HG03439 (cell line): ENCODE results near the gene GGA1.
A peak's percentile ranks its signal among the peaks of the same experiment; 100 is the strongest.
"Not testable (repeated sequence)": the region's sequence is repeated elsewhere in the genome, so short reads cannot be mapped to it uniquely, and the experiment has no call there.

Source experiments
- ATAC-seq: cut with Tn5 transposase; IDR thresholded peaks from one replicate; pipeline ENCODE4 v1.9.1; 2021; ENCODE audit warnings: mild to moderate bottlenecking, moderate library complexity; ENCODE audit not compliant: unreplicated experiment

GGA1 gene

DNA sequence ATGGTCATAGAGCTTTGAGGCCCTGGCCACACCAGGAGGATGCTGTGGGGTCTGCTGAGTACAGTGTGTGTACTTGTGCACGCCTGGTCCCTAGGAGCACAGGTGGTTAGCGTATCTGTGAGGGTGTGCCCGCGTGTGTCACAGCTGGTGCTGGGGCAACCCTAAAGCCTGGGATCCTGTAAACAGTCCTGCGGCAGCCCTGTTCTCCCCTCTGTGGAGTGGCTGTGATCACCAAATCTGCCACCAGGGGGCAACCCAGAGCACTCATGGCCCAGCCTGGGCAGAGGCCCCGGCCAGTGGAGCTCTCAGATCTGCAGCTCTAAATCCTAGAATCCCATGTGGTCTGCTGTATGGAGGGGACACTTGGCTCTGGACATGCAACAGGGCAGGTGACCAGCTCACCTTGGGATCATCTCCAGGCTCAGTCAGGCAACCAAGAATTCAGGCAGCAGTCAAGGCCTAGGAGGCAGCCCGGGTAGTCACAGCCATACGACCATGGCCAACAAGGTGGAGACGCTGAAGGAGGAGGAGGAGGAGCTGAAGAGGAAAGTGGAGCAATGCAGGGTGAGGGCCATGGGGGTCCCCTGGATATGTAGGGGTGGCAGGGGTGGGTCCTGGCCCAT lies 34.7 kb downstream of the GGA1 start:
- ATAC-seq: peak; percentile 52

DNA sequence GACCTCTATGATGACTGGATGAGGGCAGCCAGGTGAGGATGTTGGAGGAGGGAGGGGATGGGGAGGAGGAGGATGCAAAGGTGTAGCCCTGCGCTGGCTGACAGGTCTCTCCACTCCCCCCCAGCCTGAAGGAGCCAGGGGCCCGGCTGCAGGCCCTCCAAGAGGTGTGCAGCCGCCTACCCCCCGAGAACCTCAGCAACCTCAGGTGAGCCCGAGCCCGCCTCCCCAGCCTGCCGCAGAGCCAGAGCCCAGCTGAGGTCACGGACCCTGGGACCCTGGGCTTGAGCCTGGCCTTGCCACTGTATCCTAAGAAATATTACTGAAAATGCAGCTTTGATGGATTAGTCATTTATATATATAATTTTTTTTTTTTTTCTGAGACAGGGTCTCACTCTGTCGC lies 38.7 kb downstream of the GGA1 start:
- no peak for ATAC-seq

DNA sequence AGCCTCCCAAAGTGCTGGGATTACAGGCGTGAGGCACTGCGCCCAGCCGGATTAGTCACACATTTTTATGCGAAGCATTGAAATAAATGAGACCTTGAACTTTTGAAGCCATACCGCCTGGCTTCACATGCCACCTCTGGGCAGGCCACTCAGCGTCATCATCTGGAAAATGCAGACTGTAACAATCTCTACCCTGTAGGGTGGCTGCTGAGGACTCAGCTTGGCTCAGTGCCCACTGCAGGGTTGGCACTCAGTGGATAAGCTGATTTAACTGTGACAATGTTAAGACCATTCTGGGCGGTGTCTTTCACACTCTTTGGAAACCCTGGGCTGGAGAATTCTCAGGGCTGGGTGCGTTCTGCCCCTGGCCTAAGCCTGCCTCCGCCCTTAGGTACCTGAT lies 39.3 kb downstream of the GGA1 start:
- no peak for ATAC-seq

DNA sequence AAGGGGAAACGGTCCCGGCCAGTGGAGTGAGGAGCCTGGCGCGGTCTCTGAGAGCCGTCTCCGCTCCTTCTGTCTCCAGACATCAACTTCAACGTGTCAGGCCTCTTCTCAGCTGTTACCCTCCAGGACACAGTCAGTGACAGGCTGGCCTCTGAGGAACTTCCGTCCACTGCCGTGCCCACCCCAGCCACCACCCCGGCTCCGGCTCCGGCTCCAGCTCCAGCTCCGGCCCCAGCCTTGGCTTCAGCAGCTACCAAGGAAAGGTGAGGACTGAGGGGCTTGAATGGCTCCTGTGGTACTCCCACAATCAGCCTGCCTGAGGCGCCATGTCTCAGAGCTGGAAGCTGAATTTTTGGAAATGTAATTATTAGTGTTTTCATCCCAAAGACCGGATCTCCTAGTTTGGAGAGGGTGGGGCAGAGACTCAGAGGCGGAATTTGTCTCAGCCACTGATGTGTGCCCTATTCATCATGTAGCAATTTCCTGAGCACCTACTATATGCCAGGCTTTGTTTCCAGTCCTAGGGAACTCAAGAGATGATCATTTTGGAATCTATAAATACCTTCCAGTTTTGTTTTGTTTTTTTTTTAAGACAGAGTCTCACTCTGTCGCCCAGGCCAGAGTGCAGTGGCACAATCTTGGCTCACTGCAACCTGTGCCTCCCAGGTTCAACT lies 42.0 kb downstream of the GGA1 start:
- ATAC-seq: no peak

DNA sequence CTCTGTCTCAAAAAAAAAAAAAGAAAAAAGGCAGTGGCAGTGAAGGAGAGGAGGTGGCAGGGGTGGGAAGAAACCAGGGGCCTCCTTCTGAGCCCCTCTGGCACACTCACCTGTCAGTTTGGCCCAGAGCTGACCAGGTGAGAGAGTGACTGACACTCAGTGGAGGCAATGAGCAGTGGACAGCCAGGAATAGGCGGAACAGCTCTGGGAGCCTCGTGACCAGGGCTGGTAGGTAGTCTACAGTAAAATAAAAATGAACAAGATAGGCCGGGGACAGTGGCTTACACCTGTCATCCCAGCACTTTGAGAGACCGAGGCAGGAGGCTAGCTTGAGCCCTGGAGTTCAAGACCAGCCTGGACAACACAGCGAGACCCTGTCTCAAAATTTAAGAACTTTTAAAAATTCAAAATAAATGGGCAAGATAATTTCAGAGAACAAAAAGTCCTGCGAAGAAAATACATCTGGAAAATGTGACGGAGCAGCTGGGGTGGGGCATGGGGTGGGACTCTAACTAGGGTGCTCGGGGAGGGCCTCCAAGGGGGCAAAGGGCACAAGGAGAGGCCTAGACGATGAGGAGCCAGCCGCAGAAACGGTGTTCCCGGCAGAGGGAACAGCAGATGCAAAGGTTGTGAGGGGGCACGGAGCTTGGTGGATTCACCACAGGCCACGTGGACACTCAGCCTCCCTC lies 46.1 kb downstream of the GGA1 start:
- no peak for ATAC-seq

DNA sequence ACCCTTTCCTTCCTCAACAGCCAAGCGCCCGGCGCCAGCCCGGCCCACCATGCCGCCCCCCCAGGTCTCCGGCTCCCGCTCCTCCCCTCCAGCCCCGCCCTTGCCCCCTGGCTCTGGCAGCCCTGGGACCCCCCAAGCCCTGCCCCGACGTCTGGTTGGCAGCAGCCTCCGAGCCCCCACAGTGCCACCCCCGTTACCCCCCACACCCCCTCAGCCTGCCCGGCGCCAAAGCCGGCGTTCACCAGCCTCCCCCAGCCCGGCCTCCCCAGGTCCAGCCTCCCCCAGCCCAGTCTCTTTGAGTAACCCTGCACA lies 46.6 kb downstream of the GGA1 start:
- ATAC-seq: no peak

DNA sequence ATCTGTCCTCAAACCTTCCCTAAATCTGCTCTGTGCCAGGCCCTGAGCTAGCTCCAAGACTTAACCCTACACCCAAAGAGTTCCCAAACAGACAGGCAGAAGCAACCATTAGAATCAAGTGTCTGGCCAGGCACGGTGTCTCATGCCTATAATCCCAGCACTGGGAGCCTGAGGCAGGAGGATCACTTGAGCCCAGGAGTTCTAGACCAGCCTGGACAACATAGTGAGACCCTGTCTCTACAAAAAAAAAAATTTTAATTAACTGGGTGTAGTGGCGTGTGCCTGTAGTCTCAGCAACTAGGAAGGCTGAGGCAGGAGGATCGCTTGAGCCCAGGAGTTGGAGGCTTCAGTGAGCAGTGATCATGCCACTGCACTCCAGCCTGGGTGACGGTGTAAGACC lies 47.9 kb downstream of the GGA1 start:
- ATAC-seq: not testable (repeated sequence)

DNA sequence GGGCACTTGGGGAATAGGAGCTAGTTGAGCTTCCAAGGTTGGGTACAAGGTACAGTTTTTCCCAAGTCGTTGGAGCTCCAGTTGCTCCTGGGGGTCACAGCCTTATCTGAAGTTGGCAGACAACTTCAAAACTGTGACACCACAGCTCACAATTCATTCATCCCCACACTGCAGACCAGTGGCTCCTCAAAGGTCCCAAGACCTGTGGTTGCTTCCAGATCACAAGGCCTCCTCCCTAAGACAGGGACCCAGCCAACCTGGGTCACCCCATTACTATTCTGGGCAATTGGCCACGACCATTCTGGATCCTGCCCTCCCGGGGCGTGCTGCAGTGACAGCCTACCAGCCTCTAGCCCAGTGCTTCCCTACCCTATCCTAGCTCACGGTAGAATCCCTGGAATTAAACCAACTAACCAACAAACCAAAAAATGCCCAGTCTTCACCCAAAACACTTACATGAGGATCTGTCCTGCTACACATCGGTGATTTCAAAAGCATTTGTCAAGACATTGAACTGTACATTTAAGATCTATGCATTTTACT lies 49.0 kb downstream of the GGA1 start:
- no peak for ATAC-seq

DNA sequence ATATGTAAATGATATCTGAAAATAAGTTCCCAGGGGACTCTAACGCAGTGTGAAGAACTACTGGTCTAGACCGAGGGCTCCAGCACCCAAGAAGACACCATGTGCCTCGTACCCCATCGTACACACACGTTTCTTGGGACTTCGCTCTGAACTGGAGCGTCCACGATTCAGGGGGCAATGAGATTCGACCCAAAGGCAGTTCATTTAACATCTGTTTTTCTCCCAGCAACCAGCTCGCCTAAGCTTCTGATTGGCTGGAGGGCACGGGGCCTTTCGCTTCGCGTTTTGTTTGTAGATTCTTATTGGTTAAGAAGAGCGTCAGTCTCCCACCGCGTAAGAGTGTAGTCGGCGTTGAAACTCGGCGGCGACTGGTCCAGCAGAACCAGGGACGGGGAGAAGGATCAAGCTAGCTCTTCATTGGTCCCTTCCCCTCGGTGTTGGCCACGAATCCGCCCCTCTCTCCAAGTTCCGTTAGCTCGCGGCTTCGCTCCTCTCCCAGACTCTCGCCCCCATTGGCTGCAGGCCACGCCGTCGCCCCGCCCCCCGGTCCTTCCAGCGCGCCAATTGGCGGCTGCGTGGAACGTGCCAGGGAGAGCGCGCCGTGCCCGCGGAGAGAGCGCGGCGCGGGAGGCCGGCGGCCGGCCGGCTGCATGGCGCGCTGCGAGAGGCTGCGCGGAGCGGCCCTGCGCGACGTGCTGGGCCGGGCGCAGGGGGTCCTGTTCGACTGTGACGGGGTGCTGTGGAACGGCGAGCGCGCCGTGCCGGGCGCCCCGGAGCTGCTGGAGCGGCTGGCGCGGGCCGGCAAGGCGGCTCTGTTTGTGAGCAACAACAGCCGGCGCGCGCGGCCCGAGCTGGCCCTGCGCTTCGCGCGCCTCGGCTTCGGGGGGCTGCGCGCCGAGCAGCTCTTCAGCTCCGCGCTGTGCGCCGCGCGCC lies 49.8 kb downstream of the GGA1 start, which contains the start of gene PDXP:
PDXP (plus strand) TSS at position 591 of the 933 bp plus-strand sequence; CDS start at position 651, 60 bp downstream.
- ATAC-seq: peak; percentile 78

DNA sequence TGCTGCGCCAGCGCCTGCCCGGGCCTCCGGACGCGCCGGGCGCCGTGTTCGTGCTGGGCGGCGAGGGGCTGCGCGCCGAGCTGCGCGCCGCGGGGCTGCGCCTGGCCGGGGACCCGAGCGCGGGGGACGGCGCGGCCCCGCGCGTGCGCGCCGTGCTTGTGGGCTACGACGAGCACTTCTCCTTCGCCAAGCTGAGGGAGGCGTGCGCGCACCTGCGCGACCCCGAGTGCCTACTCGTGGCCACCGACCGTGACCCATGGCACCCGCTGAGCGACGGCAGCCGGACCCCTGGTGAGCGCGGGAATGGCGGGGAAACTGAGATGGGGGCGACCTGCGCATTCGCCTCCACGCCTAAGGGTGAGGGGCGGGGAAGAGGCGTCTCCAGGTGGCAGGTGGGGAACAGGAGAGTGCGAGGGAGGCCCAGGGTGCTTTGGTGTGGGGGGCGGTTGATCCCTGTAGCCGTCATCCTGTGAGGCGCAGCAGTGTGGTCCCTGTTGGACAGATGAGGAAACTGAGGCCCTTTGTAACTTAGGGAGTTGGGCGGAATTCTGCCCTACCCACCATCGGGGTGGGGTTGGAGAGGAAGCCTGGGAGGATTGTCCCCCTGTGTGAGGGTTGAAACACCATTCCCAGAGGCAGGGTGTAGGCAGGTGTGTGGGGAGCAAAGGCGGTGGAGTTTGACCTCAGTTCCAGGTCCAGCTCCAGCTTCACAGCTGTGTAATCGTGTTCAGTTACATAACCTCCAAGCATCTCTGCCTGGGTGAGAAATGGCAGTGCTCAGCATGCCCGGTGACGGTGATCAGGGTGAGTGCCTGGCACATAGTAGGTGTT lies 50.6 kb downstream of the GGA1 start:
- peak; percentile 8 for ATAC-seq

DNA sequence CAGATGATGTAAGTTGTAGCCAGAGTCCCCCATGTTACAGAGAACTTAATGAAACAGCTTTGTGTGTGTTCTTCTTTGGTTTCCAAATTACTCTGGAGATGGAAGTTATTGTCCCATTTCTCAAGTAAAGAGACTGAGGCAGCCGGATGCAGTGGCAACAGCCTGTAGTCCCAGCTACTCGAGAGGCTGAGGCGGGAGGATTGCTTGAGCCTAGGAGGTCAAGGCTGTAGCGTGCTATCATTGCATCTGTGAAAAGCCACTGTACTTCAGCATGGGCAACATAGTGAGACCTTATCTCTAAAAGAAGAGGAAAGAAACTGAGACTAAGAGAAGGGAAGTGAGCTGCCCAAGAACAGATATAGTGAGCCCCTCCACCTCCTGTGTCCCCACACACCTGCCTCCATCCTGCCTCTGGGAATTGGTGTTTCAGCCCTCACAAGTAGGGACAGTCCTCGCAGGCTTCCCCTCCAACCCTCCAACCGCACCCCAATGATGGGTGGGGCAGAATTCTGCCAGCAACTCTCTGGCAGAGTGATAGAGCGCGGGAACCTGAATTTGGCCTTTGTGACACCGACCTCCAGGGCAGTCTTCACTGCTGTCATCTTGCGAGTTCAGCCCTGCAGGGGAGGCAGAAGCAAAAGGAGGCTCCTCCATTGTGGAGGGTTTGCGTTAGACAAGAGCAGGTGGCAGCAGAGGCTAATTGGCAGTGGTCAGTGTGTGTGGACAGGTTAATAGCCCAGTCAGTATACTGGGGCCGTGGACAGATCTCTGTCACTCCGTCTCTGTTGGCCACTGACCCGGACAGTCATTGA lies 51.5 kb downstream of the GGA1 start:
- no peak for ATAC-seq

DNA sequence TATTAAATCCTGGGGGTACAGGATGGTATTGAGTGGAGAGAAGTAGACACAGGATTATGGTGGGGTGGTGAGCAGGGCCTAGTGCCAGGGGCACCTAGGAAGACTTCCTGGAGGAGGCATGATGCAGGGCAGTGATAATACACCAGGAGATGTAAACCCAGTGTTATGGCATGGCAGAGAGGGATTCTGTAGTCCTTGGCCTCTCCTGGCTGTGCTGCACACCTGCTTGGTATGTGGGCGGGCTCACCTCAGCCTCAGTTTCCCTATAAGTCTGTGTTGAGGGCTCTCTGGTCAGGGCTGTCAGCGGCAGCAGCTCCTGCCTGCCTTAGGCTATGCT lies 52.0 kb downstream of the GGA1 start:
- no peak for ATAC-seq

DNA sequence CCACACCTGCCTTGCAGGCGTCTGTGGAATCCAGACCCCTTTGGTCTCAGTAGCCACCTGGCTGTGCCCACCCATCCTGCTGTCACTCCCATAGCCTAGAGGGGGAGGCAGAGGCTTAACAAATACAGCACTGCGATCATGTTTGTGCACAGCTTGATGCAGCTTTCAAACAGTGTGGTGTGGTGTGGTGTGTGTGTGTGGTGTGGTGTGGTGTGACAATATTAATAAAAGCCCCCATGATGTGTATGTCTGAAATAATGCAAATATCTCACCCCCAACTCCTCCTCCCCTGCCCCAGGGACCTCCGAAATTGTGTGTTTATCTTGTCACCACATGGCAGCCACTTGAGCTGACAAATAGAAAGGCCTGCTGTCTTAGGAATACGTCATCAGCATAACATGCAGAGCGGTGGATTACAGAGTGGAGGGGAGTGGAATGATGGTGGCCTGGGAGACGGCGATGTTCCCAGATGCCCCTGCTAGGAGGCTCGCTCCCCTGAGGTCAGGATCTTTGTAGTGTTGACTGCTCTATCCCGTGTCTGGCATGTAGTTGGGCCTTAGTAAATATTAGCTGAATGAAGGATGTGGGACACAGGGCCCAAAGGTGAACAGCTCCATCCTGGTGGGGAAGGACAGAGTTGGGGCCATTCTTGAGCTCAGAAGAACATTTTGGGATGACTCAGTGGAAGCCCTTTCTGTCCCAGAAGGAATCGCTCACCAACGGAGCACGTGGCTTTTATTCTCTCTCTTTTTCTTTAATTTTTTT lies 52.7 kb downstream of the GGA1 start:
- no peak for ATAC-seq

DNA sequence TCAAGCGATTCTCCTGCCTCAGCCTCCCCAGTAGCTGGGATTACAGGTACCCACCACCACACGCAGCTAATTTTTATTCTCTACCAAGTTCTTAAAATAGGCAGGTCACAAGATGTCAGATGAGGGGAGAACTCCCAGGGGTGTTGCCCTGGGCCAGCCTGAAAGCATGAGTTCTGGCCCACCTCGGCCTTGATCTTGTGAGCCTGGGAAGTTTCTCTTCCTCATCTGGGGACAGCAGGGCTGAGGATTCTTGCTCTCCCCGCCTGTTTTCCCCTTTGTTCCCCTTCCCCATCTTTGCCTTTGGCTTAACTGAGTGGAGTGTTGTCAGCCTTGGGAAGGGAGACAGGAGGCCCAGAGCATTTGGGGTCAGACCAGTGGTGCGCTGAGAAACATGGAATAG lies 53.4 kb downstream of the GGA1 start:
- no peak for ATAC-seq

DNA sequence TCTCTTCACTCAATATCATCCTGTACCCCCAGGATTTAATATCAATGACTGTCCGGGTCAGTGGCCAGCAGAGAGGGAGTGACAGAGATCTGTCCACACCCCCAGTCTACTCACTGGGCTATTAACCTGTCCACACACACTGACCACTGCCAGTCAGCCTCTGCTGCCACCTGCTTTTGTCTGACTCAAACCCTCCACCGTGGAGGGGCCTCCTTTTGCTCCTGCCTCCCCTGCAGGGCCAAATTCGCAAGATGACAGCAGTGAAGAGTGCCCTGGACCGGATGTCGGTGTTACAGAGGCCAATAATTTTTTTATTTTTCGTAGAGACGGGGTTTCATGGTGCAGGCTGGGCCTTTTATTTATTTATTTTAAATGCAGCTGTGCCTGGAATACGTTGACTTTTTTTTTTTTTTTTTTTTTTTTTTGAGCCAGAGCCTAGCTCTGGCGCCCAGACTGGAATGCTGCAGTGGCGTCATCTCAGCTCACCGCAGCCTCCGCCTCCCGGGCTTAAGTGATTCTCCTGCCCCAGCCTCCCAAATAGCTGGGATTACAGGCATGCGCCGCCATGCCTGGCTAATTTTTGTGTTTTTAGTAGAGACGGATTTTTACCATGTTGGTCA lies 55.0 kb downstream of the GGA1 start:
- ATAC-seq: no peak

DNA sequence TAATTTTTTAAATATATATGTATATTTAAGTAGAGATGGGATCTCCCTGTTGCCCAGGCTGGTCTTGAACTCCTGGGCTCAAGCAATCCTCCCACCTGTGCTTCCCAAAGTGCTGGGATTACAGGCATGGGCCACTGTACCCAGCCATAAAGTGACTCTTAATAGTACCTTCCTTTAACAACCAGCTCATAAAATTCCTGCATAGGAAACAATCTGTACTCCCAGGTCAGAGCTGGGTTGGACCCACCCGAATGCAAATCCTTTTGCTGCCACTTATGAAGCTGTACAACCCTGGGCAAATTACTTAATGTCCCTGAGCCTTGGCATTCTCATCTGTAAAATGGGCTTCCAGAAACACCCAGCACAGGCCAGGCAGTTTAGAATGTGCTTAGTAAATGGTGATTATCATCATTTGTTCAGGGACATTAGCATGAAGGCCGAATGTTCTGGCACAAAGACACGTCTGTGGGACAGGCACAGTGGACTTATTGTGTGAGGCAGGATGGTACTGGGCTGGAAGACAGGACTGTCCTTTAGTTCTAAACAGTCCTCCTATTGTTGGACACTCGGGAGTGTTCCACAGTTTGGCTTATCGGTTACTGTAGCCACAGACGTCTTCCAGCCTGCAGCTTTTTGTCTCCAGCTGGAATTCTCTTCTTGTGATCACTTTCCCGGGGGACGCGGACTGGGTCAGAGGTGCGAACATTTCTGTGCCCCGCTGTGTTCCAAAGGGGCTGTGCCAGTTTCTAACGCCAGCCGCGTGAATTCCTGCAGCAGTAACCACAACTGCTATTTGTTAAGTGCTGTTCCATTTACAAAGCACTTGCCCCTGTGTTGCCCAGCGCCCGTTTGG lies 55.8 kb downstream of the GGA1 start:
- ATAC-seq: no peak

DNA sequence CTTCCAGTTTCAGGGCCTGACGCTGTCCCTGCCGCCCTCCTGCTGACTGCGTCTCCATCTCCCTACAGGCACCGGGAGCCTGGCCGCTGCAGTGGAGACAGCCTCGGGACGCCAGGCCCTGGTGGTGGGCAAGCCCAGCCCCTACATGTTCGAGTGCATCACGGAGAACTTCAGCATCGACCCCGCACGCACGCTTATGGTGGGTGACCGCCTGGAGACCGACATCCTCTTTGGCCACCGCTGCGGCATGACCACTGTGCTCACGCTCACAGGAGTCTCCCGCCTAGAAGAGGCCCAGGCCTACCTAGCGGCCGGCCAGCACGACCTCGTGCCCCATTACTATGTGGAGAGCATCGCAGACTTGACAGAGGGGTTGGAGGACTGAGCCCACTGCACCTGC lies 56.9 kb downstream of the GGA1 start:
- ATAC-seq: no peak
